CD4-positive, alpha-beta T cell treated with Interleukin-4 for 1 hour (primary cell): Measurements from ENCODE around the gene RNF149.
"Not testable (repeated sequence)": the region's sequence is repeated elsewhere in the genome, so short reads cannot be mapped to it uniquely, and the experiment has no call there.

Experiments used
- DNase-seq, 2 donors: peaks; one replicate each; pipeline ENCODE4 v3.0.0-alpha.2; 2020 to 2022

The RNF149 gene

DNA sequence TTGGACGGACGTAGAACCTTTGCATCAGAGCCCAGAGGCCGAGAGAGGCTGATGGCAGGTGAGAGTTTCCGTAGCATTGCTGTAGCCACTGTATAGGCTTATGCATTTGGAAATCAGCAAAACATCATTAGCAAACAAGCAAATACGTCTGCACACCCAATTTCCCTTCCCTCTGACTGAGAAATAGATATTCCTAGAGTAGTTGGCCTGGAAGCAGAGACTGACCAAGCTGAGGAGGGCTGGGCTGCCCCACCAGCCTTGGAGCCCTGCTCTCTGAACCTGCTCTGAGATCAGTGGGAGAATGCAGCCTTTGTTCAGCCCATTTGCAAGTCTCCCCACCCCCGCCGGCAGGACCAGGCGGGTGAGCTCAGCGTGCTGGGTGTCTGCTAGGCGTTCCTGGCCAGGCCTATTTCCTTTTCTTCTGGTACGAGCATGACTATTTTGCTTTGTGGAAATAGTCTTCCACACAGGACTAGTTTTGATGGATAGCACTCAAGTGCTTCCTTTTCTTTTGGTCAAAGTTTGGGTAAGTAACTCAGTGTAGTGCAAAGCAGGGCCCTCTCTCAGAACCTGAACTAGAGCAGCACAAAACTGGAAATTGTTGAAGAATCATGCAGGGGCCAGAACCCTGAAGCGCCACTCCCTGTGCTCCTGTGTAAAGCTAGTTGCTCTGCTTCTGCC is 21.9 kb upstream of the RNF149 start:
- peak in 1 of 2 donors; percentile 23 for DNase-seq

DNA sequence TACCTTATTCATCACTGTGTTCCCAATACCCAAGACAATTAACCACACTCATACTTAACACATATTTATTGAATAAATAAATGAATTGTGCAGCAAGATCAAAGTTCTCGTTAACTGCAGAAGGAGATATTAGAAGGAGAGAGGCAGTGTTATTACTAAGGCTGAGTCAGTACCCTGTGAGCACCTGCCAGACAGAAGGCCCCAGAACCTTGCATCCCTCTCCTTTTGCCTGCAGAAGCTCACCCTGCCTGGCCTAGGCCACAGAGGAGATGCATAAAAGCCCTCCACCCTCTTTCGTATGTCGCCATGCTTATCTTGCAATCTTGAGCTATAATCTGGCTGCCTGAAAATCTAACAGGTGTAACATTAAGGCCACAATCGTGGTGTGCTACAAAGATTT is 20.5 kb upstream of the RNF149 start:
- peak in 1 of 2 donors; percentile 39 for DNase-seq

DNA sequence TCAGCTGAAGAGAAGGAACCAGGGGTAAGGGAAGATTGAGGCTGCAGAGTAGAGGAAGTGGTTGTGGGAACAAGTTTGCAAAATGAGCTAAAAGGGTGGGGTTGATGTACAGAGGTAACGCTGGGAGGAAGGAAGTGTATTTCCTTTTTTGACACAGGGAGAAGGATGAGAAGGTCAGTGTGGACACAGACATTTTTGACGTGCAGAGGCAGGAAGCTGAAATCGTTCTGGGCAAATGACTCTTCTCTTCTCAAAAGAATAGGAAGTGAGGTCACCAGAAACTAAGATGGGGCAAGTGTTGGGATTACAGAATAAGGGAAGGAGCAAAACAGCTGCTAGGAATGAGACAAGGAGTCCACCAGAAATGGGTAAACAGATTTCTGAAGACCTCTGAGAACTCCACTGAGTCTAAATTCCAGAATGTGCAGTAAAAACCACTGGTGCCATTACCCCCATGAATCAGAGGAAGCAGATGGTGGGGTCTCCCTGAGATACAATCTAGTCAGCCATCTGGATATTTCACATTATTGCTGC is 20.0 kb upstream of the RNF149 start:
- peak; percentile 68 to 75 for DNase-seq

DNA sequence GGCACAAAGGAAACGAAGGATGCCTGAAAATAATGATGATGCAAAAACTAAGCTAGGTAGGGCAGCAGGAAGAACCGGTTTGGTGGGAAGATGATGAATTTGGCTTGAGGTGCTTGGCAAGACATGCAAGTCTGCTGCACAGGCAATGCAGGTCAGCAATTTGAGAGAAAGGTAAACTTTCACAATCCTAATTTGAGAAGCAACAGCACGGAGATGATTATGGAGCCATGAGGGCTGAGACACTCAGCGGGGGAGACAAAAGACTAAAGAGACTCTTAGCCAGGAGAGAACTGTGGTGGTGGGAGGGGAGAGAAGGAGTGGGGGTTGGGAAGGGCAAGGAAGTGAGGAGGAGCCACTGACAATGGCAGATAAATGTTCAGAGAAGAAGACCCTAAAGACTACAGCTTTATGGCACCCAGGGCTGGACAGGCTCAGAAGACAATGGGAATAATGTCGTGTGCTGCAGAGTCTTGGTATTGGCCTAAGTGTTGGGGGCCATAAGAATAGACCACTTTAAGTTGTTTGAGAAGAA is 19.4 kb upstream of the RNF149 start:
- DNase-seq, result no peak

DNA sequence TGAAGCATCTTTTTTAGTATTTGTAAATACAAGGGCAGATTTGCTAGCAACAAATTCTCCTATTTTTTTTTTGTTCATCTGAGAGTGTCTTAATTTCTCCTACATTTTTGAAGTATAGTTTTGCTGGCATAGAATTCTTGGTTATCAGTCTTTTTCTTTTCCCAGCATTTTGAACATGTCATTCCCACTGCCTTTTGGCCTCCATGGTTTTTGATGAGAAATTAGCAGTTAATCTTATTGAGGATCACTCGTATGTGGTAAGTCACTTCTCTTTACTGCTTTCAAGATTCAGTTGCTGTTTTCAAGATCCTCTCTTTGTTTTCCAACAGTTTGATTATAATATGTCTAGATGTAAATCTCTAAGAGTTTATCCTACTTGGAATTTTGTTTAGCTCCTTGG is 16.9 kb upstream of the RNF149 start:
- no peak for DNase-seq

DNA sequence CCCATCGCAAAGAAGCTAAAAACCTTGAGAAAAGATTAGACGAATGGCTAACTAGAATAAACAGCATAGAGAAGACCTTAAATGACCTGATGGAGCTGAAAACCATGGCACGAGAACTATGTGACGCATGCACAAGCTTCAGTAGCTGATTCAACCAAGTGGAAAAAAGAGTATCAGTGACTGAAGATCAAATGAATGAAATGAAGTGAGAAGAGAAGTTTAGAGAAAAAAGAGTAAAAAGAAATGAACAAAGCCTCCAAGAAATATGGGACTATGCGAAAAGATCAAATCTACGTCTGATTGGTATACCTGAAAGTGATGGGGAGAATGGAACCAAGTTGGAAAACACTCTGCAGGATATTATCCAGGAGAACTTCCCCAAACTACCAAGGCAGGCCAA is 8.1 kb upstream of the RNF149 start:
- DNase-seq, result not testable (repeated sequence)

DNA sequence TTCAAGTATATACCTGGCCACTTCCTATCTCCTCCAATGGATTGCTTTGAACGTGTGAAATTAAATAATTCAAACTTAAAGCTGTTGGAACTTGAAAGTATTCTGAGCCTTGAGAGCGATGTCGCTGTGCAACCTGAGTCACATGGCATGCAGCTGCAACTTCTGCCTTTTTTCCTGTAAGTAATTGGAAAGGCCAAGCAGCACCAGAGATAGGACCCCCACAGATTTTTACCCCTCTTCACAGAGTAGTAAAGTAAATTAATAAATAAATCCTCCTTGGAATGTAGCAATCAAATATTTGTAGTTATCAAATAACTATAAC is 3.2 kb upstream of the RNF149 start:
- DNase-seq, result no peak

DNA sequence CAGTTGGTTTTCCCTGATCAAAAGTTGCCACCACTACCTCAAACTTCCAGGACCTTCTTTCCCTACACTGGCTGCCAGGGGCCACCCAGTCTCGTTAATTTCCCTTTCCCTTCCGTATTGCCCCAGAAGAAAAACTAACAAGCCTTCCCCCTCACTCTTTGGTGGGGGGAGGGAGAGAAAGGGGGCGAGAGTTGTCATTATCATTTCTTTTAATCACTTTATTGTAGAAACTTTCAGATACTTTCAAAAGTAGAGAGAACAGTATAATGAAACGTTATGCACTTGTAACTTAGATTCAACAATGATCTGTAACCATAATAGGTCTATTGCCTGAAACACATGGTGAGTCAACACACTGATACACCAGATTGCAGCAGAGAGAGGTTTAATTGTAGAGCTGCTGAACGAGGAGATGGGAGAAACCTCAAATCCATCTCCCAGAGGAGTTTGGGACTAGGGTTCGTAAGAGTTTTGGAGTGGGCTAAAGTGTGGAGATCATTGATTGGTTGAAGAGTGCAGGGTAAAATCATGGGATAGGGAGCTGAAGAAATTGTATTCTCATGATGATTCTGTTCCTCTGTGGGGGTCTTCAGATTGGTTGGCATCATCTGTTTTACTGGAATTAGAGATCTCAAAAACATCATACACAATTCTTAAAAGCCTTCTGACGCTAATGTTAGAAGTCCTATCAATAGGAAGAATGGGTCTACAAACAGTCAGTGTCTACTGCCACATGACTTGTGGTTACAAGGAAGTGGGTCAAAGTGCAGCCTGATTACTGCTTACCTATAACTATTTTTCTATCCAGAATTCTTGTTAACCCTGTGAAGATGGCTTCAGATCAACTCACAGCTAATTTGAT is 2.6 kb upstream of the RNF149 start:
- DNase-seq, result peak; percentile 35 to 71

DNA sequence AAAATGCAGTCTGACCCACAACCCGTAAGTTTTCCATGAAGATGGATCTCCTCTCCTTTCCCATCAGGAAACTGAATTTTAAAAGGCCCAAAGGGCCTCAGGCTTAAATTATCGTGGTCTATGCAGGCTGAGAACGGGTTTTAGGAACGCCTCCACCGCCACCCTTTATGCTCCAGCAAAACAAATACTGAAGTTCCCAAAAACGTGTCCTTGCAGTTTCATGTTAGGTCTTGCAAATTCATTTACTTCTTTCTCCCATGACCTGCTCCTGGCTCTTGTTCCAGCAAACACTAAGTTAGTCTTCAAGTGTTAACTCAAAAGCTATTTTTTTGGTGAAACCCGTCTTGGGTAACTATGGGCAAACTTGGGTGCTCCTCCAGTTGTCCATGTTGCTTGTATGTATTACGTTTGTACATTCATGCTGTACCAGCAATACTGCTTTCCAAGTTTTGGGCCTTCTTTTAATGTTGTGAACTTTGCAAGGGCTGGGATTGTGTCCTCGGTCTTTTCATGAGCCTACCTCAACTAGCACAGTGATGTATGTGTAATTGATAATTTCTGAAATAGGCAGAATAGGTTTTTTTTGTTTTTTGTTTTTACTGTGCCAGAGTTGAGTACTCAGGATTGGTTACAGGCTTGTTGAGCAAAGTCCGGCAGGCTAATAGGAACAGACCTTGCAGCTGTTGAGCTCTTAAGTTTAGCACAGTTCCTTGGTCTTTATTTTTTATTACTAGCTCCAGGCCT is 1.8 kb upstream of the RNF149 start:
- DNase-seq, result no peak

DNA sequence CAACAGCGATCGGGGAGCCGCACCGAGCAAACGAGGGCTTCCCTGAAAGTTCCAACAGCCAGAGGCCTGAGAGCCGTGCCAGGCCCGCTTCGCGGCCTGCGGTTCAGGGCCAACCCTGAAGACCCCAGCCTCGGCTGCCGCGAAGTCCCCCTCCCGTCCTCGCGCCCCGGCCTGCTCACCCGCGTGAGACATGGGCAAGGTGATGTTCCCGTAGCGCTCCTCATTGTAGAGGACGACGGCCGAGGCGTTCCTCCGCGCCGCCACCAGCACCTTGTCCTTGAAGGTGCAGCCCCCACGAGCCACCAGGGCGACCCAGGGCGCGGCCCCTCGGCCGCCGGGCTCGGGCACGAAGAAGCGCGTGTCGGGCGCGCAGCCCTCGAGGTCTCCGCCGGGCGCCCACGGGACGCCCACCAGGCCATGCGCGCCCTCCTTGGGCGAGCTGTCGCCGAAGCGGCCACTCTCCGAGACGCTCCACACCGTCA is 510 bp downstream of the RNF149 start:
- no peak for DNase-seq

DNA sequence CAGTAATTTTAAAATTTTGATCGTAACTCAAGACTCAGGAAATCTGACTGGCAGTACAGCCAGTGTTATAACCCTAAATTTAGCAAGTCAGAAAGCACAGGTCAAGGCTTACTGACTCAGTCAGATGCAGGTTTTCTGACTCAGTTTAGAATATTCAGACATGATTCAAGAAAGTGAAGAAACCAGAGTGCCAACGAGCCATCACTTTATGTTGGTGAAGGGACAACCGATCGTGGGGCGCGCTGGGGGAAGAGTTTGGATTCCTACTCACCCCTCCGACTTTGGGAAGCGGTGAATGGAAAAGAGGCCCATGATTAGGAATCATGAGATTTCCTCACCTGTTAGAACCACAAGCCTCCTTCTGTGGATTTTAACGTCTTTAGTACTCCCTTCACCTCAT is 998 bp downstream of the RNF149 start:
- no peak for DNase-seq

DNA sequence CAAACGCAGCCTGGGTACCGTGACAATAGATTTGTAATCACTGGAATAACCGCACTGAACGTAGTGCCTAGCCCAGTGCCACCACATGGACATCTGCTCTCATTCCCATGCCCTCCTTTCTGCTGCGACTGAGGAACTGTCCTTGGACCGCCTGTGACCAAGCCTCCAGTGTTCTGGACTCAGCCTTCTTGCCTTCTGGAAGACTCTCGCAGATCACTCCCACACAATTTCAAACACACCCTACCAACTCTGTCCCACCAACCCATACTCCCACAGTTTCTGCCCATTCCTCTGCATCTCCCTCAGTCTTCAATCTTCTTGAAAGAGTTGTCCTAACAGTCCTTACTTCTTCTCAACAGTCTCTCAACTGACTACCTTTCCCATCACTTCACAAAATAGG is 2.1 kb downstream of the RNF149 start:
- peak in 1 of 2 donors; percentile 26 for DNase-seq

DNA sequence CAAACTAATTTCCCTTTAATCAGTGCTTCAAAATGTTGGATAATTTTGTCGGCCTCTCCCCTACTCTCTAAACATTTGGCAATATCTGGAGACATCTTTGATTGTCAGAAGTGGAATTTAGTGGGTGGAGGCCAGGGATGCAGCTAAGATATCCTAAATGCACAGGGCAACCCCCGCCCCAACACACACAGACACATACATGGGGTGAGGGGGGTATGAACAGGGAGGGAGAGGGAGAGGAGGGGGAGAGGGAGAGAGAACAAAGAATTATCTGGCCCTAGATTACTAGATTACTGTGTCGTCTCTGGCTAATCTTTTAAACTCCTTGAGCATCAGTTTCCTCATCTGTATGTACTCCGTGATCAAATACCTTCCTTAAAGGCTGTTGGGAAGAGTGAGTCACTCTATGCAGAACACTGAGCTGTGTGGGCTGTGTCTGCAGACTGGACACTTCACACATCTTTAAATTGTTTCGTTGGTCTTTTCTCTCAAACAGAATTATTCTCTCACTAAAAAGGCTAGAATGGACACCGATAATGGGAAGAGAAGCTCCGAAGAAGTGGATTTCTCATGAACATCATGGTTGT is 2.9 kb downstream of the RNF149 start:
- no peak for DNase-seq

DNA sequence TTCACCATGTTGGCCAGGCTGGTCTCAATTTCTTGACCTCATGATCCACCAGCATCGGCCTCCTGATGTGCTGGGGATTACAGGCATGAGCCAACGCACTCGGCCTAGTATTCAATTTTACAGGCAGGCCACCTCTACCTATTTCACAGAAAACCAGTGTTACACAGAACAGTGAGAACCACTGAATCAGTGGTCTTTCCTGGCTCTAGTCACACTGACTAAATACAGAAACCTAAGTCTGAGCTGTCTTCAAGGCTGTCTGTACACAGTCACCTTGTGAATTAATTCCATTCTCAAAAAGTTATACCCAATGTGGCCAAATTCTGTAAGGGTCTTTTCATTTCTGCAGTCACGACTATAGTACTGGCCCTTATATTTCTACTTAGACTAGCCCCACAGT is 3.5 kb downstream of the RNF149 start:
- DNase-seq, result no peak

DNA sequence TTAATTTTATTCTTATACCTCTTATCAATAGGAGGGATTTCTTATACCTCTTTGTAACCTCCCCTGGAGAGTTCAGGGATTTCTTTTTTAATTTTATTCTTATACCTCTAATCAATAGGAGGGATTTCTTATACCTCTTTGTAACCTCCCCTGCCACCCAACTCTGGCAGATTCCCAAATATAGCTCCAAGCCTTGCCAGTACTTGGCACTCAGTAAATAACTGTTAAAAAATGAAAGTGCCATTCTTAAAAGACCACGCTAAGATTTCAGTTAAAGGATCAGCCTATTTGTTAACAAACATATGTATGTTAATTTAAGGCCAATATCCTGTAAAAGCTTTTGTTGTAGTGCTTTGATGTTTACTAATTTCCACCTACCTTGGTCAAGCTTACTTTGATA is 4.8 kb downstream of the RNF149 start:
- DNase-seq, result no peak

DNA sequence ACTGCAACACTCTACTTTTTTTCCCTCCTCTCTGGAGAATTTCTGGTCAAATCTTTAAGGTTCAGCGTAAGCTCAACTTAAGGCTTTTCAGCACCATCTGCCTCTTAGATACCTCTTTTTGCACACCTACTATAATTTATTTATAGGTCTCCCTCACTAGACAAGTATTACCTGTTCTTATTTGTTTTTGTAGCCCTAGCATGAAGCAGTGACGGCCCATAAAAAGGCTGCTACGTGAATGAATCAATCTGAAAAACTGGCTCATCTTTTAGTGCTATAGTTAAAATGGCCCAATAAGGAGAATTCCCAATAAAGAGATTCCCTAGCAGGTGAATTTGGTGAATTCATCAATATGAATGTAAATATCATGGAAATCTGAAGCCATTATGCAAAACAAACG is 6.5 kb downstream of the RNF149 start:
- DNase-seq, result no peak

DNA sequence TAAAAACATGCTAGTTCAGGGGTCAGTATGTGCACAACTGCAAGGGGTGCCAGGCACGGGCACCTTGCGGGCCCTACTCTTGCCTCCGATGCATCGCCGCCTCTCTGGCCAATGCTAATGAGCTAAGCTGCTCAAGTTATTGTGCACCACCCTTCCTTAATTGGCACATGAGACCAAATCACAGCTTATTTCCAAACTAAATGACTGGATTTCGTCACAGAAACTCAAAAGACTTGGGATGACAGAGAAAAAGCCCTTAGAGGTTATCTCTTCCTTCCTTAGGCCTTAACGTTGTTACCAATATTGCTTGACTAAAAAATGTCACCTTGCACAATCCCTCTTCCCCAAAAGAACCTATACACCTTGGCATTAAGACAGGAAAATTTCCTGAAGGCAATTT is 7.7 kb downstream of the RNF149 start:
- DNase-seq, result no peak

DNA sequence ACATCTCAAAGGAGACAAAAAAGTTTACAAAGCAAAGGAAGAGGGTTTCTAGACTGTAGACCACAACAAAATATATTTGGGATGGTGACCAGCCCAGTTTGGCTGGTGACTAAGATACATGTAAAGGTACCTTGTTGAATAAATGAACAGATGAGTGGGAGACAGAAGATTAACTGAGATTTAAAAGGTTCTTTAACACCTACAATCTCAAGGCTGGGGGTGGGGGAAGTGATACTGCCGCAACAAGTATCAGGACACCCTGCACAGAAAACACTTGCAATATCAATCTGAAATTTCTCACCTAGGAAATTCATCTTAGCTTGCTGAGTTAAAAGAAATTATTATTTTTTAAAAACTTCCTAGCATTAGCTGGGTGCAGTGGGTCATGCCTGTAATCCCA is 8.3 kb downstream of the RNF149 start:
- DNase-seq, result no peak

DNA sequence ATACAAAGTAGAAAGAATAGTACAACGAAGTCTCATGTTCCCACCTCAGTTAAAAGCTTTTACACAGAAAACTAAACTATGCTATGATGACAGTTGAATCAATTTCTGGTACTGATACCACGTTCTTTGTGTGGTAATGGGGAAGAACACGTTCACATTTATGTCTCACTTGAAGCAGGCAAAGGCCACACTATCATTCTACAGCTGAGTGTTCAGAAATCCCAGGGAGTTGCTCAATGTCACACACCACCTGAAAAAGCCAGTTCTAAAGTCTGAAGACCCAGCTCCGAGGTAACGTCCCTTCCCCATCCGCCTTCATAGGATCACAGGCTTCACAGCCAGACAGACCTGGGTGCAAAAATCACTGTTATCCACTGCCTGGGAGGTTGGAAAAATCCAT is 8.9 kb downstream of the RNF149 start:
- no peak for DNase-seq

DNA sequence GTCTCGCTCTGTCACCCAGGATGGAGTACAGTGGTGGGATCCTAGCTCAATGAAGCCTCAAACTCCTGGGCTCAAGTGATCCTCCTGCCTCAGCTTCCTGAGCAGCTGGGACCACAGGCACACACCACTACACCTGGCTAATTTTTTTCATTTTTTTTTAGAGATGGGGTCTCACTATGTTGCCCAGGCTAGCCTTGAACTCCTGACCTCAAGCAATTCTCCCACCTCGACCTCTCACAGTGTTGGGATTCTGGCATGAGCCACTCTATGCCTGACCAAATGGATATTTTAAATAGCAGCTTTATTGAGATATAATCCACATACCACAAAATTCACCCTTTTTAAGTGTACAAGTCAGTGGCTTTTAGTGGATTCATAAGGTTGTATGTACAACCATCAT is 11.1 kb downstream of the RNF149 start:
- DNase-seq, result no peak

DNA sequence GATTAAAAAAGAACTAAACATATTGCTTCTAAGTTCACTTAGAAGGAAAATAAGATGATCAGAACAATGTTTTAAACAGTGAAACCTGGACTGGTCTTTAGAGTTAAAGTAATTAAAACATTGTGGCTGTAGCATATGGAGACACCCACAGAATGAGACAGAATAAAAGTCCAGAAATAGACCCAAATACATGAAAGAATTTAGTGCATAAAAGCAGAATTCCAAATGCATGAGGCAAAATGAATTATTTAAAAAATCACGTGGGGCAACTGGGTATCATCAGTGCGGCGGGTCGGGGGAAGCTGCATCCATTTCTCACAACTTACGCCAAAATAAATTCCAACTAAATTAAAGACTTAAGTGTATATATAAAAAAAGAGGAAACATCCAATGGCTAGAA is 12.1 kb downstream of the RNF149 start:
- DNase-seq, result no peak

DNA sequence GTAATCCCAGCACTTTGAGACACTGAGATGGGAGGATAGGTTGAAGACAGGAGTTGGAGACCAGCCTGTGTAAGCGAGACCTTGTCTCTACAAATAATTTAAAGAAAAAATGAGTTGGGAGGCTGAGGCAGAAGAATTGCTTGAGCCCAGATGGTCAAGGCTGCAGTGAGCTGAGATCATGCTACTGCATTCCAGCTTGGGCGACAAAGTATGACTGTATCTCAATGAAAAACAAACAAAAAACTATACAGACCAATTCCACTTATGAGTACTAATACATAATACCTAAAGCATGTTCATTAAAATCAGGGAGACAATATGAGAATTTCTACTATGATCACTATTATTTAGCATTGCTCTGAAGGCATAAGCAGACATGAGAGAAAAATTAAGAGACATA is 12.6 kb downstream of the RNF149 start:
- no peak for DNase-seq

DNA sequence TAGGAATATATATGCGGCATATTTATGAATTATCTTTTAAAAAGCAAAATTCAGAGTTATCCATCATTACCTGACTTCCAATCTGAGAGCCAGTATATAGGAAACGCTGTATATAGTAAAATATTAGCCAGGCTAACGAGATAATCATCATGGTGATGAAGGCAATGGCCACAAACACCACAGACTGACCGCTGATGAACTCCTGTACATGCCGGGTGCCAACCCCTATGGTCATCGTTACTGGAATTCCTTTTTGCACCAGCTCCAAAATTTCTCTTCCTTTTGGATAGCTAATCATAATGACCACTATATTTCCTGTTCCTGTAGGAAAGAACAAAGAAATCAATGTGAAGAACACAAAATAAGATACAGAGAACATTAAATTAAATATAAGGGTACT is 13.6 kb downstream of the RNF149 start:
- no peak for DNase-seq
